NOMO-1 (cell line): ENCODE results near the gene HIRIP3.

Experiments used
- DNase-seq, 2 experiments: peaks; one replicate each; lab custom pipeline; 2025; ENCODE audit not compliant: unreplicated experiment in 2 of 2; lab: John Stamatoyannopoulos, UW

Gene HIRIP3

GRCh38 chr16:30000735-30001631 lies 5.6 kb upstream of the HIRIP3 start:
- DNase-seq = no peak

GRCh38 chr16:29999605-30000004 lies 4.2 kb upstream of the HIRIP3 start:
- no peak for DNase-seq

GRCh38 chr16:29996766-29997250 lies 1.4 kb upstream of the HIRIP3 start:
- no peak for DNase-seq

GRCh38 chr16:29995911-29996765 lies 721 bp upstream of the HIRIP3 start, which contains the start of gene INO80E:
Gene INO80E (plus strand): TSS chr16:29996241. CDS start chr16:29996311, 70 bp downstream.
- DNase-seq = peak; percentile 97

GRCh38 chr16:29994600-29995323 lies 655 bp downstream of the HIRIP3 start:
- peak in 1 of 2 experiments; percentile 56 for DNase-seq

- no peak for DNase-seq
These were observed 1.4 kb downstream of the HIRIP3 start for GRCh38 chr16:29993903-29994599.

- DNase-seq = no peak
These were observed 2.1 kb downstream of the HIRIP3 start for GRCh38 chr16:29993191-29993902.

GRCh38 chr16:29992344-29992967 lies 3.0 kb downstream of the HIRIP3 start:
- no peak for DNase-seq

GRCh38 chr16:29991571-29991904 lies 3.9 kb downstream of the HIRIP3 start:
- no peak for DNase-seq

GRCh38 chr16:29990883-29991570 lies 4.4 kb downstream of the HIRIP3 start:
- DNase-seq = no peak

GRCh38 chr16:29990034-29990433 lies 5.4 kb downstream of the HIRIP3 start:
- no peak for DNase-seq

GRCh38 chr16:29989111-29989858 lies 6.1 kb downstream of the HIRIP3 start:
- DNase-seq = no peak

- DNase-seq = no peak
These were observed 6.9 kb downstream of the HIRIP3 start for GRCh38 chr16:29988346-29989075.

- DNase-seq = no peak
These were observed 7.9 kb downstream of the HIRIP3 start for GRCh38 chr16:29987371-29988085.

- DNase-seq = no peak
These were observed 8.5 kb downstream of the HIRIP3 start for GRCh38 chr16:29986931-29987330.

- no peak for DNase-seq
These were observed 9.2 kb downstream of the HIRIP3 start for GRCh38 chr16:29986231-29986630.
